ENCODE data around the gene SYT14.

GRCh38 chr1:210159211-210159610 lies 221.2 kb downstream of the SYT14 start:
- TF ChIP-seq CTCF (IDR thresholded peaks at IDR 0.05; ENCODE audit: insufficient read depth, low read length, poor library complexity, severe bottlenecking) (no peak), EZH2phosphoT487 (conservative IDR thresholded peaks at IDR 0.05; ENCODE audit: low read length) (no peak)
